IMR-90 (cell line): ENCODE data around the gene SPTB. TPM values are rescaled to one million over a fixed set of nuclear protein-coding genes. Genes with fewer than 3 reads are reported as not detected.

Source experiments
- ATAC-seq: fragments of 200-7000 bp; cut with Tn5 transposase; 2 replicates; pipeline ENCODE4 v1.9.1; 2020; ENCODE audit warnings: low read depth, mild to moderate bottlenecking, moderate library complexity
- BruUV-seq: library from RNA; stranded (reverse); fragments of 400-500 nt; replicated peaks from 2 replicates; lab custom pipeline; 2021; lab: Mats Ljungman, UMichigan
- CTCF ChIA-PET: fragments of 300-600 bp; formaldehyde crosslinking; extraction: SDS; loops from one replicate; lab custom pipeline; 2021; ENCODE audit warnings: antibody characterized with exemption; lab: Yijun Ruan, JAX
- POLR2A ChIA-PET: fragments of 300-600 bp; sonication (Branson Sonifier 250); formaldehyde crosslinking; loops from one replicate; lab custom pipeline; 2022; ENCODE audit warnings: antibody characterized with exemption; ENCODE audit not compliant: unreplicated experiment; lab: Charles Lee
- DNase-seq: peaks from one replicate; pipeline ENCODE4 v3.0.0; 2013
- H2AFZ ChIP-seq: replicated peaks from 2 replicates; pipeline ENCODE3; 2013; ENCODE audit warnings: low read length, mild to moderate bottlenecking; ENCODE audit not compliant: poor library complexity
- H2AK5ac ChIP-seq: 2 replicates; pipeline ENCODE4 v1.6.1; 2013; ENCODE audit warnings: low read depth, low read length, inconsistent platforms
- H2AK9ac ChIP-seq: replicated peaks from 2 replicates; pipeline ENCODE3; 2013; ENCODE audit warnings: mild to moderate bottlenecking, low read depth, low read length, moderate library complexity; ENCODE audit not compliant: poor library complexity
- H2BK120ac ChIP-seq: 2 replicates; pipeline ENCODE4 v1.6.1; 2013; ENCODE audit warnings: low read depth, low read length, inconsistent platforms
- H2BK15ac ChIP-seq: 3 replicates; pipeline ENCODE4 v1.6.1; 2013; ENCODE audit warnings: low read depth, low read length, inconsistent platforms
- H2BK20ac ChIP-seq: 2 replicates; pipeline ENCODE4 v1.6.1; 2013; ENCODE audit warnings: low read depth, mild to moderate bottlenecking, inconsistent platforms, low read length, moderate library complexity
- H2BK5ac ChIP-seq: 2 replicates; pipeline ENCODE4 v1.6.1; 2013; ENCODE audit warnings: mild to moderate bottlenecking, low read depth, low read length, inconsistent platforms; ENCODE audit not compliant: poor library complexity, severe bottlenecking
- H3K14ac ChIP-seq: replicated peaks from 2 replicates; pipeline ENCODE4 v1.6.1; 2013; ENCODE audit warnings: low read depth, low read length, inconsistent platforms
- H3K18ac ChIP-seq: 2 replicates; pipeline ENCODE4 v1.6.1; 2013; ENCODE audit warnings: low read depth, low read length, control low read depth
- H3K23ac ChIP-seq: 2 replicates; pipeline ENCODE4 v1.6.1; 2013; ENCODE audit warnings: low read depth, low read length, inconsistent platforms
- H3K27ac ChIP-seq: 2 replicates; pipeline ENCODE4 v1.5.1; 2013; ENCODE audit warnings: mild to moderate bottlenecking, control low read depth, low read length; ENCODE audit not compliant: insufficient read depth
- H3K27me3 ChIP-seq: 2 replicates; pipeline ENCODE4 v1.6.1; 2013; ENCODE audit warnings: low read length; ENCODE audit not compliant: control insufficient read depth, insufficient read depth
- H3K36me3 ChIP-seq: 2 replicates; pipeline ENCODE4 v1.6.1; 2013; ENCODE audit warnings: low read length, mixed read lengths; ENCODE audit not compliant: control insufficient read depth, insufficient read depth
- H3K4ac ChIP-seq: 2 replicates; pipeline ENCODE4 v1.6.1; 2013; ENCODE audit warnings: low read depth, low read length, inconsistent platforms
- H3K4me1 ChIP-seq: 2 replicates; pipeline ENCODE4 v1.6.1; 2013; ENCODE audit warnings: low read length, mixed read lengths; ENCODE audit not compliant: control insufficient read depth, insufficient read depth
- H3K4me2 ChIP-seq: 2 replicates; pipeline ENCODE4 v1.6.1; 2013; ENCODE audit warnings: low read depth, mild to moderate bottlenecking, control low read depth, low read length, moderate library complexity
- H3K4me3 ChIP-seq: 2 replicates; pipeline ENCODE4 v1.5.1; 2013; ENCODE audit warnings: low read depth, mild to moderate bottlenecking, control low read depth, low read length, moderate library complexity; ENCODE audit not compliant: insufficient read depth
- H3K56ac ChIP-seq: 2 replicates; pipeline ENCODE4 v1.6.1; 2013; ENCODE audit warnings: low read length, inconsistent platforms; ENCODE audit not compliant: insufficient read depth; ENCODE audit errors: extremely low read depth
- H3K79me1 ChIP-seq, 2 experiments: 2 replicates each; pipeline ENCODE4 v1.6.1; 2013; ENCODE audit warnings: low read length in 2 of 2, inconsistent platforms in 1 of 2, low read depth in 1 of 2
- H3K9ac ChIP-seq: 2 replicates; pipeline ENCODE4 v1.6.1; 2013; ENCODE audit warnings: low read depth, low read length, control low read depth
- H3K9me1 ChIP-seq: 2 replicates; pipeline ENCODE4 v1.6.1; 2013; ENCODE audit warnings: low read length, inconsistent platforms; ENCODE audit not compliant: insufficient read depth
- H3K9me3 ChIP-seq: 2 replicates; pipeline ENCODE4 v1.6.1; 2013; ENCODE audit warnings: low read length; ENCODE audit not compliant: control insufficient read depth, insufficient read depth
- H4K20me1 ChIP-seq: 2 replicates; pipeline ENCODE4 v1.6.1; 2013; ENCODE audit warnings: low read length, inconsistent platforms; ENCODE audit not compliant: insufficient read depth
- H4K5ac ChIP-seq: 2 replicates; pipeline ENCODE4 v1.6.1; 2013; ENCODE audit warnings: mild to moderate bottlenecking, low read depth, low read length, control low read depth
- H4K8ac ChIP-seq, 2 experiments: 2 replicates each; pipeline ENCODE4 v1.6.1; 2013; ENCODE audit warnings: low read depth in 2 of 2, low read length in 2 of 2, control low read depth in 1 of 2, inconsistent platforms in 1 of 2
- H4K91ac ChIP-seq: 2 replicates; pipeline ENCODE4 v1.6.1; 2013; ENCODE audit warnings: low read depth, low read length, inconsistent platforms; ENCODE audit not compliant: insufficient read depth
- BHLHE40 ChIP-seq: fragments of 150-350 bp; IDR thresholded peaks from 2 replicates; pipeline ENCODE4 v1.6.1; 2016; ENCODE audit warnings: mild to moderate bottlenecking, low read depth, low read length
- CEBPB ChIP-seq: IDR thresholded peaks from 2 replicates; pipeline ENCODE4 v1.6.1; 2012; ENCODE audit warnings: low read depth, low read length, improper control_type of control experiment
- CHD1 ChIP-seq: IDR thresholded peaks from 2 replicates; pipeline ENCODE4 v1.6.1; 2012; ENCODE audit warnings: low read depth, low read length, improper control_type of control experiment
- CTCF ChIP-seq: conservative IDR thresholded peaks from 2 replicates; pipeline ENCODE4 v1.5.1; 2012; ENCODE audit warnings: mild to moderate bottlenecking, low read depth, low read length, improper control_type of control experiment
- ELK1 ChIP-seq: fragments of 150-350 bp; IDR thresholded peaks from 2 replicates; pipeline ENCODE4 v1.6.1; 2016; ENCODE audit warnings: low read depth, mild to moderate bottlenecking, low read length, moderate library complexity, borderline replicate concordance
- FOS ChIP-seq: fragments of 150-350 bp; IDR thresholded peaks from 2 replicates; pipeline ENCODE4 v1.6.1; 2016; ENCODE audit warnings: low read depth, low read length
- MAFK ChIP-seq: IDR thresholded peaks from 2 replicates; pipeline ENCODE4 v1.6.1; 2012; ENCODE audit warnings: low read depth, low read length, improper control_type of control experiment
- MAZ ChIP-seq: IDR thresholded peaks from 2 replicates; pipeline ENCODE4 v1.6.1; 2012; ENCODE audit warnings: low read depth, mild to moderate bottlenecking, low read length, improper control_type of control experiment, moderate library complexity, borderline replicate concordance
- MXI1 ChIP-seq: IDR thresholded peaks from 2 replicates; pipeline ENCODE4 v1.6.1; 2012; ENCODE audit warnings: low read depth, mild to moderate bottlenecking, low read length, moderate library complexity, borderline replicate concordance
- NFE2L2 ChIP-seq: fragments of 150-350 bp; IDR thresholded peaks from 2 replicates; pipeline ENCODE4 v1.6.1; 2016; ENCODE audit warnings: low read depth, mild to moderate bottlenecking, low read length
- POLR2A ChIP-seq: IDR thresholded peaks from 2 replicates; pipeline ENCODE4 v1.6.1; 2012; ENCODE audit warnings: mild to moderate bottlenecking, low read depth, low read length
- RAD21 ChIP-seq: IDR thresholded peaks from 2 replicates; pipeline ENCODE4 v1.6.1; 2012; ENCODE audit warnings: low read length, improper control_type of control experiment
- RCOR1 ChIP-seq: IDR thresholded peaks from 2 replicates; pipeline ENCODE4 v1.6.1; 2012; ENCODE audit warnings: mild to moderate bottlenecking, low read length, improper control_type of control experiment; ENCODE audit not compliant: insufficient replicate concordance
- RFX5 ChIP-seq: IDR thresholded peaks from 2 replicates; pipeline ENCODE4 v1.8.0; 2012; ENCODE audit warnings: low read depth, mild to moderate bottlenecking, low read length, moderate library complexity
- SMC3 ChIP-seq: fragments of 150-350 bp; IDR thresholded peaks from 2 replicates; pipeline ENCODE4 v1.6.1; 2016; ENCODE audit warnings: low read depth, mild to moderate bottlenecking, antibody characterized with exemption, low read length, moderate library complexity
- USF2 ChIP-seq: fragments of 150-350 bp; IDR thresholded peaks from 2 replicates; pipeline ENCODE4 v1.6.1; 2017; ENCODE audit warnings: mild to moderate bottlenecking, antibody characterized with exemption, low read length, low read depth
- WGBS, 2 experiments: methylation state at CpG; one replicate each; pipeline versions ENCODE4 v1.1.5 to v1.1.7; 2013; ENCODE audit warnings: missing lambda C conversion rate in 2 of 2; ENCODE audit not compliant: insufficient read length in 1 of 2; ENCODE audit errors: extremely low coverage in 2 of 2; 5-methylcytosine and 5-hydroxymethylcytosine counted together
- dilution Hi-C: fragments of 300-500 bp; cut with HindIII; formaldehyde crosslinking; loops from one replicate; pipeline ENCODE4 v1.14.3; 2018; ENCODE audit warnings: low sequenced_read_pairs; ENCODE audit not compliant: unreplicated experiment
- in situ Hi-C: fragments of 300-500 bp; cut with MboI; formaldehyde crosslinking; loops from 3 replicates; pipeline ENCODE4 v1.14.3; 2019; ENCODE audit warnings: low sequenced_read_pairs, inconsistent platforms, mixed read lengths
- intact Hi-C: fragments of 100-400 bp; cut with micrococcal nuclease; formaldehyde crosslinking; loops from 2 replicates; pipeline ENCODE4 v1.10.0; 2022
- polyA plus RNA-seq, 3 experiments: library from polyadenylated mRNA; depleted of rRNA; stranded (reverse); fragments of >200 nt; gene quantifications; 2 replicates each; pipeline ENCODE4 v1.2.3, GENCODE V29; 2012; ENCODE audit warnings: low replicate concordance in 1 of 3
- total RNA-seq: library from RNA; depleted of rRNA; stranded (reverse); fragments of >200 nt; gene quantifications from 2 replicates; pipeline ENCODE4 v1.2.3, GENCODE V29; 2012

Gene SPTB
- total and polyA plus RNA-seq, 2 of the 4 experiments (the other 2 are of a cell fraction): under 0.01 to 0.07 TPM

- DNase-seq (no peak), ATAC-seq (no peak)
- Histone ChIP-seq H3K18ac (no peak overlapping the region), H2BK5ac (no peak overlapping the region), H3K4me3 (no peak overlapping the region), H3K27ac (no peak overlapping the region), H4K5ac (no peak overlapping the region), H4K20me1 (peaks cover 18% of the 10 kb centered on the region), H3K36me3 (no peaks in the 10 kb centered on the region), H4K8ac (no peak overlapping the region; a peak in 1 of 4 replicates), H3K9me3 (no peaks in the 10 kb centered on the region), H3K79me1 (peaks cover 31 to 57% of the 10 kb centered on the region in 2 experiments), H3K27me3 (no peaks in the 10 kb centered on the region), H2AK9ac (no peak overlapping the region), H2AK5ac (no peak overlapping the region), H3K4ac (no peak overlapping the region), H3K23ac (no peak overlapping the region), H3K9ac (no peak overlapping the region), H2BK15ac (no peak overlapping the region), H2AFZ (no peak overlapping the region), H2BK120ac (no peak overlapping the region), H3K56ac (no peak overlapping the region), H3K4me2 (no peak overlapping the region), H4K91ac (no peak overlapping the region), H2BK20ac (no peak overlapping the region), H3K9me1 (peaks cover 12% of the 10 kb centered on the region), H3K4me1 (peaks cover 6% of the 10 kb centered on the region), H3K14ac (no peak overlapping the region)
- intact Hi-C loops: no loop called here
- in situ Hi-C loops: loop anchor here (25.0 kb wide), 1 partner anchor 381 kb away; the partner anchor contains the start of genes HSPA2 and PPP1R36
- no CpG with 5 or more reads among the region's 4 CpGs for WGBS, 2 experiments
- ChIA-PET CTCF (no interaction called here), POLR2A (no interaction called here)
- dilution Hi-C loops: no loop called here
- TF ChIP-seq CHD1 (no peak), POLR2A (no peak), MXI1 (no peak), USF2 (no peak), RFX5 (no peak), RCOR1 (no peak), SMC3 (no peak), ELK1 (no peak), CTCF (no peak), CEBPB (no peak), MAZ (no peak), RAD21 (no peak), MAFK (no peak), FOS (no peak), NFE2L2 (no peak), BHLHE40 (no peak)
- no TSS peak for BruUV-seq
These were observed 38.5 kb upstream of the SPTB start for GRCh38 chr14:64918216-64918615.
